Bone marrow (tissue), 2 donors: ENCODE measurements around the gene B3GALT6.

Experiments
- DNase-seq, 2 donors: peaks; one replicate each; lab custom pipeline; 2025; lab: John Stamatoyannopoulos, UW

The B3GALT6 gene

DNA sequence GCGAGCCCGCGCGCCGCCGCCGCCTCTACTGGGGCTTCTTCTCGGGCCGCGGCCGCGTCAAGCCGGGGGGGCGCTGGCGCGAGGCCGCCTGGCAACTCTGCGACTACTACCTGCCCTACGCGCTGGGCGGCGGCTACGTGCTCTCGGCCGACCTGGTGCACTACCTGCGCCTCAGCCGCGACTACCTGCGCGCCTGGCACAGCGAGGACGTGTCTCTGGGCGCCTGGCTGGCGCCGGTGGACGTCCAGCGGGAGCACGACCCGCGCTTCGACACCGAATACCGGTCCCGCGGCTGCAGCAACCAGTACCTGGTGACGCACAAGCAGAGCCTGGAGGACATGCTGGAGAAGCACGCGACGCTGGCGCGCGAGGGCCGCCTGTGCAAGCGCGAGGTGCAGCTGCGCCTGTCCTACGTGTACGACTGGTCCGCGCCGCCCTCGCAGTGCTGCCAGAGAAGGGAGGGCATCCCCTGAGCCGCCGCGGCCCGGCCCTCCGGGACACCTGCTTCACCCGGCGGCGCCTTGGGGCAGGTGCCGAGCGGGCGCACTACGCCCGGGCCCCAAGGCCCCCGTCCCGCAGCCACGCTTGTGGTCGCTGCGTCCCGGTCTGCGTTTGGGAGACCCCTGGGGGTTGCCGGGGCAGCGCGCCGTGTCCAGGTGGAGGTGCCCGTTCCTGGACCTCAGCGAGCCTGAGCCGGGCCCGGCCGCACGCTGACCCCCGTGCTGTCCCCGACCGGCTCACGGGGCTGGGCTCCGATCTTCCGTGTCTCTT is 944 bp downstream of the B3GALT6 start:
- DNase-seq = no peak

DNA sequence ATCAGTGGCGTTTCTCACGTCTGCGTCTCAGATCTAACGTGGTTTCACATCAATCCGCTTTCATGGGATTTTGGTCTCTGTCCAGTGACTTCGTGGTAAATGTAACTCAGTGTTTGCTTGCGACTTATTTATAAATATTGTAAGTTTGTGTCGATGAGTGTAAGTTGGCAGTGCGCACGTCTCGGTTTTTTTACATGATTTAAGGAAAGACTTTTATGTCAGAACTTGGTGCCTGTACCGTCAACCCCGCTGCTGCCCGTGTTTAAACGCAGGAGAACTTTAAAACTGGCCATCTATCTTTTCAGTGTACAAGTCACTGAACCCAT is 1.5 kb downstream of the B3GALT6 start:
- no peak for DNase-seq

- DNase-seq = no peak
These were observed 2.3 kb downstream of the B3GALT6 start for GRCh38 chr1:1234180-1234808.

DNA sequence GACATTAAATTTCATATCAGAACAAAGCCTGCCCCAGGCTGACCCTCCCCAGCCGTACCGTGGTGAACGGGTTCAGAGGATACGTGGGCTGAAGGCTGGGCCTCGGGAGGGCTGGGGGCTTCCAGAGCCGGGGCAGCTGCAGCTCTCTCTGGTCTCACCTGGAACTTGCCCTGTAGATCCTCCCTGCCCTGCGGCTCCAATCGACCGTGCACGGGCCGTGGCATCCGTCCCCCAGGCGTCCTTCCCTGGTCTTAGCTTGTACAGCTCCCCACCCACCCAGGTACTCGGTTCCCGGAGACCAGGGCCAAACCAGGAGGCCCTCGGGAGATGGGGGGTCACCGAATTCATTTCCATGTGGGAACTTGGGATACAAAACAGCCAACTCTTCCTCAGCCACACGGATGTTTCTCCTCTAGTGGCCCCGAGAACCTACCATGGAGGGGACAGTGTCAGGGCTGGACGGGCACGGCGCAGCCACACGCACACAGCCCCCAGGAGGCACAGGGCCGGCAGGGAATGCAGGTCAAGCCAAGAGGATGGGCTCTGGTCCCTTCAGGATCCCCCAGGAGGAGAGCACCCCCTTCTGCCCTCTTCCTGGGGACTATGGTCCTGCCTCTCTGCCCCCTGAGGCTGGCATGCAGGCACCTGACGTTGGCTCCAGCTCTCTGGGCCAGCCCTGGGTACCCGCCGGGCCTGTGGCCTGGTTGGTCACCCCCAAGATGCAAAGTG is 3.1 kb downstream of the B3GALT6 start:
- DNase-seq = no peak

DNA sequence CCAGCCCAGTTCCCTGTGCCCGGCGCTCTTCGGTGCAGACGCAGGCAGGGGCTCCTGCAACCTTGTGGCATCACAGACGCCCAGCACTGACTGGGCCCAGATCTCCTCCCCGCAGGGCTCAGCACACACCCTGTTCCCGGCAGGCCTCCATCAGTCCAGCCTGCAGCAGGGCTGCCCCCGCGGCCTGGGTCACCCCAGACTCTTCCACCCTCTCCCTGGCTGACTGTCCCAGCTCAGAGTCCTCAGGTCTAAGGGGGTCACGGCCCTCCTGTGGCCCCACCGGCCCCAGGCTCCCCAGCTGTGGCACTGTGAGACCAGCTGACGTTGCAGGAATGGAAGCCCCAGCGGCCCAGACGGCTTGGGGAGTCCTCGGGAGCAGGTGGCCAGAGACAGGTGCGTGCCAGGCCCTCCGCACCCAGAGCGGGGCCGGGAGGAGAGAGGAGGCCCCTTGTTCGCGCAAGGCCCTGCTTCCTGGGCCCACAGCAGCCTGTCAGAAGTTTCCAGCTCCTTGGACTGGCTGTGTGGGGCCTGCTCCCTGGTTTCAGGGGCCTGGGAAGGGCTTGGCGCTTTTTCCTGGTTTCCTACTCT is 4.2 kb downstream of the B3GALT6 start:
- DNase-seq = no peak

GRCh38 chr1:1236945-1237873 is 5.2 kb downstream of the B3GALT6 start:
- no peak for DNase-seq

DNA sequence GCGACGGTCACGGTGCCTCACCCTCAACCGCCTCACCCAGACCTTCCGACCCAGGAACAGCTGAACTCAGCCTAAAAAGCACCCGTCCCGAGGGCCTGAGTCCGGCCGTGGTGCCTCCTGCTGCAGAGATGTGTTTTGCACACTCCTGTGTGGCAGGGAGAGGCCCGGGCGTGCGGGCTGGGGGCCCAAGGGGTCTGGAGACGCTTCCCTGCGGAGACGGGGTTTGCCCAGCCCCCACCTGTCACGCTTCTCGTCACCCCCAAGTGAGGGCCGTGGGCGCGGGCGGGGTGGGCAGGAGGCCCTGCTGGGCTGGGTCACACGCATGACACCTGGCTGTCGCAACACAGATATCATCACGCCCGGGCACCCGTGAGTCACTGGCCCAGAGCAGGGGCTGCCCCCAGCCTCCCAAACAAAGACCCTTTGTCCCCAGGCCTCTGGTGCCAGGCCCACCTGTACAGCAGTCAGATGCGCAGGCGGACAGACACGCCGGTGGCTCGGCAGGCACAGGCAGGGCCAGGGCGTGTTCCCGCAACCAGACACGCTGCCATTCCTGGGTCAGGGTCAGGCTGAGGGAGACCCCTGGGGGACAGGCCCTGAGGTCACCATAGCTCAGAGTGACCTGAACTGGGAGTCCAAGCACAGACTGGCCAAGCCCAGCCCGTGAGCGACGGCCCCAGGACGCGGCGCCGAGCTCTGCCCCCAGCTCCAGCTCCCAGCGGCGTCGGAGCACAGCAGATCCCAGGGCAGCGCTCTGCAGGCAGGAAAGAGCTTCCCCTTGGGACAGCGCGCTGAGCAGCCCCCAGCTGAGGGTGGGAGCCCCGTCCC is 6.1 kb downstream of the B3GALT6 start:
- DNase-seq = no peak

GRCh38 chr1:1238702-1239178 is 6.7 kb downstream of the B3GALT6 start:
- DNase-seq = no peak

GRCh38 chr1:1239227-1239613 is 7.2 kb downstream of the B3GALT6 start:
- no peak for DNase-seq

DNA sequence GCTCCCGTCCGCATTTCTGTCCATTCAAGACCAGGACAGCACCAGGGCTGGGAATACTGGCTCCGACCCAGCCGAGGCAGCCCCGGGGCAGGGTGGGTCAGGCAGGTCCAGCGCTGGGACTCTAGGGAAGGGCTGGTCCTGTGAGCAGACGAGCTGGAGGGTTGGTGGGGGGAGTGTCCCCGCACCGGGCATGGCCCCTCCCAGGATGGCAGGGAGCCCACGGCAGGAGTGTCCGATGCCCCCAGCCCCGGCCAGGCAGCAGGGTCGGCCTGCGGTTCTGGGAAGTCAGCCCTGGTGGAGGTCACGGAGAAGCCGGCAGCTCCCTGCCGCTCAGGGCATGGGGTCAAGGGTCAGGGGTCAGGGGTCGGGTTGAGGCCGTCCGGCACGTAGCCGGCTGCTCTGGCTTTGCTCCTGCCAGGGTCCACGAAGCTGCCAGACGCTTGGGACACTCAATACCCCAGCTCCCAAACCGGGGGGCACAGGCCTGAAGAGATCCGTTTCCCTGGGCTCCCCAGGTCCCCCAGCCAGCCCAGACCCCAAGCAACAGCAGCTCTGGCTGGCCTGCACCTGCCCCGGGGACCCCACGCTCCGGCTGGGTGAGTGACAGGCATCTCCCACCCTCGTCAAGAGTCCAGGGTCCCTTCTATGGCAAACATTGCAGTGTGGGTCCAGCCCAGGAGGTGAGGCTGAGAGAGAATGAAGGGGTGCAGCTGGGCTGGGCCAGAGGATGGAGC is 7.7 kb downstream of the B3GALT6 start:
- no peak for DNase-seq

DNA sequence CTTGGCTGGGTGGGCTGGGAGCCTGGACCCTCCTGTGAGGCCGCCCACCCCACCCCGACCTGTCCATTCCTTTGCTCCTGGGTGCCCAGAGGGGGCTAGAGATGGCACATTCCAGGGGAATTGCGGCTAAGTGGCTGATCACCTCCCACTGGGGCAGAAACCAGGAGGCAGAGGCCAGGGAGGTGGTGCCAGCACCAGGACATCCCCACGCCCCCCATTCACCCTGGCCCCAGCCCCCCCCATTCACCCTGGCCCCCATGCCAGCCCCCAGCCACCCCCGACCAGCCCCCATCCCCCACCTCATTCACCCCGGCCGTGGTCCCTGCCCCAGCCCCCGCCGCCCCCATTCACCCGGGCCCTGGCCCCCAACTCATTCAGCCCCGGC is 8.3 kb downstream of the B3GALT6 start:
- DNase-seq = no peak

DNA sequence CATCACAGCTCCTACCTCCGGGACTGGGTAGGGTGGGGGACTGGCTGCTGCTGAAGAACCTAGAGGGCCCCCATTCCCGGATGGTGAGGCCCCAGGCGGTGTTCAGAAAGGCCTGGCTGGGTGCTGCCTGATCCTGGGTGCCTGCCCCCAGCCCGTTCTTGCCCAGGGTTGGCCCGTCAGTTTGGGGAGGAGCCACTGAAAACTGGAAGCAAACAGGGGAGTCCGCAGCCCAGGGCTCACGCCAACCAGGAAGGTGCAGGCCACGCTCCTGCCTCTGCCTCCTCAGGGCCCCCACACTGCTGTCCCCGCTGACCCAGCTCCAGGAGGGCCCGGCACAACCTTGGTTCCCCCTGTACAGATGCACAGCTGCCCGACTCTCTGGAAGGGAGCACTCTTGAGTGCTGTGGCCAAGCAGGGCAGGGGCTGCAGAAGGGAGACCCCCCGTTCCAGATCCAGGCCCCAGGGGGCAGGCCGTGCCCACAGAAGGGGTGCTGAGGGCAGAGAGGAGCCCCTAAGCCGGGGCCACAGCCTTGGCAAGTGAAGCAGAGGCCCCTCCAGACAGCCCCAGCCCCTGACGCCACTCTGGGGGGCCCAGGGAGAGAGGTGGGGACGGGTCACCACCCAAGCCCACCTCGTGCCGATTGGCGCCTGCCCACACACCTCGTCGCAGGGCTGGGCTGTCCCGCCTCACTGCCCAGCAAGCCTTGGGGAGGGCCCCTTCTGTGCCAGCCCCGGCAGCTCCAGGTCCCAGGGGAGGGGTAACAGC is 9.0 kb downstream of the B3GALT6 start:
- no peak for DNase-seq

GRCh38 chr1:1241588-1242219 is 9.7 kb downstream of the B3GALT6 start:
- no peak for DNase-seq

- no peak for DNase-seq
These were observed 10.6 kb downstream of the B3GALT6 start for GRCh38 chr1:1242461-1243265.

GRCh38 chr1:1243266-1243660 is 11.2 kb downstream of the B3GALT6 start:
- no peak for DNase-seq

DNA sequence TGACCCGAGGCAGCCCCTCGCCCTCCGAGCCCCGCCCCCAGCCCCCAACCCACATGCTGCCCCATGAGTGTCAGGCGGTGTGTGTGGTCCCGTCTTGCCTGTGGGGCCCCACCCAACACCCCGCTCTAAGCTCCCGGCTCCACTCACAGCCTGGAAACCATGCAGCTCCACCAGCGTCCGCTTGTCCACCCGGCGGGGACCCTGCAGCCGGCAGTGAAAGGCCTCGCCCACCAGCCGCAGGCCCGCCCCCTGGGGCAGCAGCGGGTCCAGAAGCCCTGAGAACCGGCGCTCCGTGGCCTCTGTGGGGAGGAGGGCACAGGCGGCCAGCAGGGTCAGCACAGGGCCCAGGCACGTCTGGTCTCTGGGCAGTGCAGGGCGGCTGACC is 11.8 kb downstream of the B3GALT6 start:
- DNase-seq = no peak

- DNase-seq = no peak
These were observed 12.3 kb downstream of the B3GALT6 start for GRCh38 chr1:1244192-1244811.
